Cardiac muscle cell (in vitro differentiated cells and primary cell): ENCODE data around the gene ARHGEF16. TPM values are rescaled to one million over a fixed set of nuclear protein-coding genes. Genes with fewer than 3 reads are reported as not detected.

Experiments used
- DNase-seq, 2 donors: peaks; one replicate each; pipeline versions ENCODE4 v3.0.0 to v3.0.0-alpha.2; 2010 to 2017; ENCODE audit warnings: low read depth in 1 of 2, low spot score in 1 of 2
- H3K27ac ChIP-seq: fragments of 200-600 bp; sonication (generic); 2 replicates; pipeline ENCODE4 v1.5.1; 2016
- H3K27me3 ChIP-seq: fragments of 200-600 bp; sonication (generic); 2 replicates; pipeline ENCODE4 v1.6.0; 2016; ENCODE audit warnings: control low read depth
- H3K36me3 ChIP-seq: fragments of 200-600 bp; sonication (generic); 2 replicates; pipeline ENCODE4 v1.5.1; 2016; ENCODE audit warnings: control low read depth
- H3K4me1 ChIP-seq: fragments of 200-600 bp; sonication (generic); 2 replicates; pipeline ENCODE4 v1.8.1; 2017; ENCODE audit warnings: low read depth, mild to moderate bottlenecking, mixed run types
- H3K4me3 ChIP-seq: fragments of 200-600 bp; sonication (generic); 2 replicates; pipeline ENCODE4 v1.5.1; 2016; ENCODE audit warnings: mild to moderate bottlenecking
- H3K9me3 ChIP-seq: fragments of 200-600 bp; sonication (generic); 2 replicates; pipeline ENCODE4 v1.5.1; 2017; ENCODE audit warnings: low read depth, mild to moderate bottlenecking, control low read depth
- polyA plus RNA-seq: library from polyadenylated mRNA; unstranded; fragments of >200 nt; fragmentation: Nextera tagmentation; extraction: Ambion mirVana; gene quantifications from 2 replicates; pipeline ENCODE4 v1.2.1, GENCODE V29; 2016
- total RNA-seq: library from RNA; depleted of rRNA; stranded (reverse); fragments of >200 nt; gene quantifications from 2 replicates; pipeline ENCODE4 v1.2.3, GENCODE V29; 2016
- TF ChIP-seq, protein P1 (sequence below): IDR thresholded peaks from 2 replicates; pipeline ENCODE4 v1.5.1; 2012; ENCODE audit warnings: low read depth, mild to moderate bottlenecking, low read length

ARHGEF16 gene
- total and polyA plus RNA-seq, 2 experiments from 2014 or later: 6.0 to 11.8 TPM

DNA sequence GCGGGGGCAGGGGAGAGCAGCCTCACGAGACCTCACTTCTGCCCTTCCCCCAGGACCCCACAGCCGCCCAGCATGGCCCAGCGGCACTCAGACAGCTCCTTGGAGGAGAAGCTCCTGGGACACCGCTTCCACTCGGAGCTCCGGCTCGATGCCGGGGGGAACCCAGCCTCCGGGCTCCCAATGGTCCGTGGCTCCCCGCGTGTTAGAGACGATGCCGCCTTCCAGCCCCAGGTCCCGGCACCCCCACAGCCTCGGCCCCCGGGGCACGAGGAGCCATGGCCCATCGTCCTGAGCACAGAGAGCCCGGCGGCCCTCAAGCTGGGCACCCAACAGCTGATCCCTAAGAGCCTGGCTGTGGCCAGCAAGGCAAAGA is 8.5 kb downstream of the ARHGEF16 start:
- Histone ChIP-seq H3K9me3 (no peaks in the 10 kb centered on the region), H3K36me3 (no peaks in the 10 kb centered on the region), H3K4me3 (no peak overlapping the region), H3K4me1 (no peaks in the 10 kb centered on the region), H3K27me3 (no peaks in the 10 kb centered on the region), H3K27ac (no peak overlapping the region)
- DNase-seq: no peak
- TF ChIP-seq, protein P1, sequence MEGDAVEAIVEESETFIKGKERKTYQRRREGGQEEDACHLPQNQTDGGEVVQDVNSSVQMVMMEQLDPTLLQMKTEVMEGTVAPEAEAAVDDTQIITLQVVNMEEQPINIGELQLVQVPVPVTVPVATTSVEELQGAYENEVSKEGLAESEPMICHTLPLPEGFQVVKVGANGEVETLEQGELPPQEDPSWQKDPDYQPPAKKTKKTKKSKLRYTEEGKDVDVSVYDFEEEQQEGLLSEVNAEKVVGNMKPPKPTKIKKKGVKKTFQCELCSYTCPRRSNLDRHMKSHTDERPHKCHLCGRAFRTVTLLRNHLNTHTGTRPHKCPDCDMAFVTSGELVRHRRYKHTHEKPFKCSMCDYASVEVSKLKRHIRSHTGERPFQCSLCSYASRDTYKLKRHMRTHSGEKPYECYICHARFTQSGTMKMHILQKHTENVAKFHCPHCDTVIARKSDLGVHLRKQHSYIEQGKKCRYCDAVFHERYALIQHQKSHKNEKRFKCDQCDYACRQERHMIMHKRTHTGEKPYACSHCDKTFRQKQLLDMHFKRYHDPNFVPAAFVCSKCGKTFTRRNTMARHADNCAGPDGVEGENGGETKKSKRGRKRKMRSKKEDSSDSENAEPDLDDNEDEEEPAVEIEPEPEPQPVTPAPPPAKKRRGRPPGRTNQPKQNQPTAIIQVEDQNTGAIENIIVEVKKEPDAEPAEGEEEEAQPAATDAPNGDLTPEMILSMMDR: no peak

DNA sequence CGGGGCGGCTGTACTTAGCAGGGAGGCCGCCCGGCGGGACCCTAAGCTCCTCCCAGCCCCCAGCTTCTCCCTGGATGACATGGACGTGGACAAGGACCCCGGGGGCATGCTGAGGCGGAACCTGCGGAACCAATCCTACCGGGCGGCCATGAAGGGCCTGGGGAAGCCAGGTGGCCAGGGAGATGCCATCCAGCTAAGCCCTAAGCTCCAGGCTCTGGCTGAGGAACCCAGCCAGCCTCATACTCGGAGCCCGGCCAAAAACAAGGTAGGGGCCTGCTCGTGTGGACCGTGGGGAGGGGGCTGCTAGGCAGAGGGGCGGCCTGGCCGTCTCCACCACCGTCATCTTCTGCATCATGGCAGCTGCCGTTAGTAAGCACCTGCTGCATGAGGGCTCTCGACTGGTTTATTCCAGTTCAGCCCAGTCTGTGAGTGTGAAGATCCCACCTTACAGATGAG is 9.0 kb downstream of the ARHGEF16 start:
- Histone ChIP-seq H3K4me3 (no peak overlapping the region), H3K4me1 (no peaks in the 10 kb centered on the region), H3K27me3 (no peaks in the 10 kb centered on the region), H3K36me3 (no peaks in the 10 kb centered on the region), H3K9me3 (no peaks in the 10 kb centered on the region), H3K27ac (no peak overlapping the region)
- TF ChIP-seq, protein P1: no peak
- no peak for DNase-seq

DNA sequence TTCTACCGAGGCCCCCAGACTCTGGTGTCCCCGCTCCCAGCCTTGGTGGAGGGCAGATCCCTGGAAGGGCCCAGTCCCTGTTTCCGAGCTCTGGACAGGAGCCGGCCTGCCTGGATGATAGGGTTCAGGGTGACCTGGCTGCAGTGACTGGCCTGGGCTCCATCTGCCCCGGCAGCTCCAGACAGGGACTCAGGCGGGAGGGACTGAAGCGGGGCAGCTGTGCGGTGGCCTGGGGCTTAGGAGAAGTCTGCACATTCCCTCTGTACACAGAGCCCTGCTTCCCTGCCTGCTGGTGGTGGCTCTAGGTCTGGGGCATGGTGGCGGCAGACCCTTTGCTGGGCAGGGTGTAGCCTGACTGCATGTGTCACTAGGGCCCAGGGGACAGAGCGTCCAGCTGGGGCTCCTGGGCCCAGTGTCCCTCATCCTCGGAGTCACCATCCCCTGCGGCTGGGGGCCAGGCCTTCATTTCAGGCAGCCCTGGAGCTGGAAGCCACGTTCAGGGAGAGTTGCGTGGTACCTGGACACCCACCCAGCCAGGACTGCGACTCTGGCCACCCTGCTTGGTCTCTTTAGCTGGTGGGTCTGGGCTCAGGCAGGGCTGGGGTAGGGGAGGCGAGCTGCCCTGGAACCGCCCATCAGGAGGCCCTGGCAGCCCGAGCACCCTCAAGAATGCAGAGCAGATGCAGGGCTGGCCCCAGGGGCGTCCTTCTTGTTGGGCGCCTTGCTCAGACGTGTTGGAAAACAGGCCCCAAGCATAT is 9.6 kb downstream of the ARHGEF16 start:
- Histone ChIP-seq H3K27ac (no peak overlapping the region), H3K4me1 (no peaks in the 10 kb centered on the region)
- TF ChIP-seq, protein P1: no peak

DNA sequence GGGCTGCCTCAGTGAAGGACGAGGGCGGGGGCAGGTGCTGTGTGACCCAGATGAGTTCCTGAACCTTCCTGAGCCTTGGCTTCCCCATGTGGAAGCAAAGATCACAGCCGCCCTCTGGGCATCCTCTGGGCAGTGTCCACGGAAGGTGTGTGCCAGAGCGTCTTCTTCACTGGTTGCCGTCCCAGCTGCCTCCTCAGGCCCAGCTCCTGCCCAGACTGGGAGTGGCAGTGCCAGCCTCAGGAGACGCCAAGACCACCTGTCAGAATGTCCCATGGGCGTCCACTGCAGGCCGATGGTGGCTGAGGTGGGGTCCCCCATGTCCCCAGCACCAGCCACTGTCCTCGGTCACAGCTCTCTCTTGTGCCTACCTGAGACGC is 10.2 kb downstream of the ARHGEF16 start:
- Histone ChIP-seq H3K27ac (no peak overlapping the region), H3K9me3 (no peaks in the 10 kb centered on the region), H3K27me3 (no peaks in the 10 kb centered on the region), H3K36me3 (no peaks in the 10 kb centered on the region), H3K4me1 (no peaks in the 10 kb centered on the region), H3K4me3 (no peak overlapping the region)
- TF ChIP-seq, protein P1: no peak
- DNase-seq: no peak

More for the DNA sequence above, 9.6 kb downstream of the ARHGEF16 start:
- Histone ChIP-seq H3K4me3 (no peak overlapping the region), H3K36me3 (no peaks in the 10 kb centered on the region), H3K27me3 (no peaks in the 10 kb centered on the region), H3K9me3 (no peaks in the 10 kb centered on the region)
- DNase-seq: no peak

DNA sequence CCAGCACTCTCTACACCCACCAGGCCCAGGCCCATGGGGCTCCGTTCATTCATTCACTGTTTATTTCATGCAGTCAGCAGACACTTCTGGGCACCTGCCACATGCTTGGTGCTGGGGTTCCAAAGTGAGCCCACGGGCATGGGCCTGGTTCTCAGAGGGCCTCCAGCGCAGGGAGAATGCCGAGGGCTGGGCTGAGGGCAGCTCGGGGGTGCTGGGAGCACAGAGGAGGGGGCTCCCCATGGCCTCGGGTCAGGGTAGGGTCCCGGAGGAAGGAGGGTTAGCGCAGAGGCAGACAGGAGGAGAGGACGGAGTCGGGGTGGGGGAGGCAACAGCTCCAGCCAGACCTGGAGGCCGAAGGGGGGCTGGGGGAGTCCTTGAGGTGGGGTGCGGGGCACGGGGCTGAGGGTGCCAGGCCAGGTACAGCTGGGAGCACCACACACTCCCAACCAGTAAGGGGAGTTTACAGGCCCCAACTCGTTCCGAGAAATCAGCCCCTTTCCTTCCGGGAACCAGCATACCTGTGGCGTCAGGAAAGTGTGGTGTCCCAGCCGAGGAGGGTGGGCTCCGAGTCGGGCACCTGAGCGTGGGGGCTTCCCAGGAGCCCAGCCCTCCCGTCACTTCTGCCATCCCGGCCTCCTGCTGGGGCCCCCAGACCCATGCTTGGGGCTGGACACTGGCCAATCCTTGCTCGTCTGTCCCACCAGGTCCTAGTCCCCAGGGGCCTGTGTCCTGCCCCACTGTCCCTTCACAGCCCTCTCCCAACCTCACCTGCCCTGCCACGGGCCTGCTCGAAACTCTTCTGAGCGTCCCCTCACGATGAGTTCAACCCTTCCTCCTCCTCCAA is 10.8 kb downstream of the ARHGEF16 start:
- H3K27ac ChIP-seq: no peak overlapping the region
- no peaks in the 10 kb centered on the region for H3K4me1 ChIP-seq

More for the DNA sequence above, 10.8 kb downstream of the ARHGEF16 start:
- TF ChIP-seq, protein P1: no peak
- H3K27me3 ChIP-seq: no peaks in the 10 kb centered on the region
- no peak overlapping the region for H3K4me3 ChIP-seq
- H3K9me3 ChIP-seq: no peaks in the 10 kb centered on the region
- no peaks in the 10 kb centered on the region for H3K36me3 ChIP-seq
- DNase-seq: no peak
